ENCODE data around the gene PTPA.

- TF ChIP-seq CTCF (conservative IDR thresholded peaks at IDR 0.05) (no peak), EZH2 (IDR thresholded peaks at IDR 0.05; ENCODE audit: low read depth) (no peak)
These were observed 55.7 kb downstream of the PTPA start for GRCh38 chr9:129166623-129167557.

All from PC-9 (cell line).